IPS DF 19.7 (cell line): Measurements from ENCODE around the gene C1orf87.

Source experiments
- DNase-seq: peaks from one replicate; pipeline ENCODE4 v3.0.0-alpha.2; 2013; ENCODE audit warnings: low read depth, low spot score

C1orf87 gene

DNA sequence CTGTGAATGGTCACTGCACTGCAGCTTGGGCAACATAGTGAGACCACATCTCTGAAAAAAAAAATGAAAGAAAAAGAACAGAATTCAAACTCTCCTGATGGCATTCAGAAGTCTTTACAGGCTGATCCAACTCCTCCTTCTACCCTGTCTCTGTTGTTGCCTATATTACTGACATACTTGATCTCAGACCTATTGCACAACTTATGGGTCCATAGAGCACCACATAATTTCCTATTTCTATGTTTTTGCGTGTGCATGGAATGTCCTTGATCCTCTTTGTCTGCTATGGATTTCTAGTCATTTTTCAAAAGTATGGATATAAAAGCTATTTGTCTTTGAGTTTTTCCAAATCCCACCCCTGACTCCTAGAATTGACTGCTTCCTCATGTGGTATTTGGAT is 124.6 kb downstream of the C1orf87 start:
- no peak for DNase-seq

DNA sequence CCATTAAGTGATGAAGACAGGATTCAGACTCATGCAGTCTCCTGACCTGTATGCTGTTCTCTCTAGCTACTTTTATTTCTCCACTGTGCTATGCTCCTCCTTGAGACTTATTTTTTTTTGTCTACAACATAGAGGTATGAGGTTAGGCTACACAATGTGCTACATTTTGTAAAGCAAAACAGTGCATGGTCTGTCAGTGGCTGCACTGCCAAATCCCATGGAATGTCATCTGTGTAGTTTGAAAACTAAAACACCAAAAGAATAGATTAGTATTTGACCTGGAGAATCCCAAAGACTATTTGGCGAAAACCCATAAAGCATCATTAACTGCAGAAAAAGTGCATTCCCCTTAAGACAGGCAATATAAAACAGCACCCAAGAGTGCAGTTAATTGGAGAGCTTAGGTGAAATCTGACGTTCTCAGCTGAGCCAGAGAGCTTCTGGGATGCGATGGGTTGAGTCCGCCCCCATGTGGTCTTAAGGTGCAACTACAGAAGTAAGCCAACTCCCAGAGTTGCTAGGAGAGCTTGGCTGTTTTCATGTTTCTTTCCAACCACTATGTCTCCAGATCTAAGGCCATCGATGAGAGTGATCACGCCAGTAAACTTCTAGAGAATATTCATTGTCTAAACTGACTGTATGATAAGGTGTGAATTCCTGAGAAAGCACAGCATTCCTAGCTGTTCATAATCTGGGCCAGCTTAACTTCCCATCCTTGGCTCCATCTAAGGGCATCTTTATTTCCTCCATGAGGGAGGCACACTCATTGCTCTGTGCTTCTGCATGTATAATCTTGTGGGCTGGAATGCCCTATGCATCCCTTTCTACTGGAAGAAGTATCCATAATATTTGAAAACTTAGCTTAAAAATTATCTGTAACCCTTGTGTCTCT is 126.3 kb downstream of the C1orf87 start:
- DNase-seq, result peak; percentile 30

DNA sequence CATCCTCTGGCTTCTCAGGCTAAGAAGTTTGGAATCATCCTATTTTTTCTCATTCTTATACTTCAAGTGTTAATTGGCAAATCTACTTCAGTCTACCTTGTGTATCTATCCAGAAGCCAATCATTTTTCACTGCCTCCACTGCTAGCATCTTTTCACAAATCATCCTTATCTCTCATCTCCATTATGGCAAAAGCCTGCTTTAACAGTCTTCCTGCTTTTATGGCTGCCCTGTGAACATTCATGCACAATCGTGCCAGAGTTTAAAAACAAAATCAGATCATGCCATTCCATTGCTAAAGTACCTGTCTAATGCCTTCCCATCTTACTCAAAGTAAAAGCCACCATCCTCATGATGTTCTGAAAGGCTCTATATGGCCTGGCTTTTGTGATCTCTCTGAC is 127.8 kb downstream of the C1orf87 start:
- no peak for DNase-seq
